Retinal pigment epithelial cell (primary cell): Measurements from ENCODE around the gene DLEU7.

Experiments used
- DNase-seq: peaks from one replicate; pipeline ENCODE4 v3.0.0-alpha.2; 2010; ENCODE audit warnings: low read depth
- H3K4me3 ChIP-seq: 2 replicates; pipeline ENCODE4 v1.5.1; 2011; ENCODE audit warnings: mild to moderate bottlenecking, low read length, control low read depth, moderate library complexity
- TF ChIP-seq, protein P1 (sequence below): conservative IDR thresholded peaks from 2 replicates; pipeline ENCODE4 v1.5.1; 2011; ENCODE audit warnings: low read depth, low read length, control low read depth, inconsistent platforms

The DLEU7 gene

DNA sequence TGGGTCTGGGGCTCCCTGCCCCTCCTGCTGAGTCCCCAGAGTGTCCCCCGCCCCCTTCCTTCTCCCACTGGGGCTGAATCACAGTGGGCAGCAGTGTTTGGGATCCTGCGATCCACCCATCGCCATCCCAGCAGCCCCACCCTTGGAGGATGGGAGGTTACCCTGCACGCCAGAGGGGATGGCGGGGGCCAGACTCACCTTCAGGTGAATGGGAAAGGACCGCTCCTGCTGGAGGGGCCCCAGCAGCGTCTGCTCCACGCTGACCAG lies 569 bp downstream of the DLEU7 start:
- TF ChIP-seq, protein P1, sequence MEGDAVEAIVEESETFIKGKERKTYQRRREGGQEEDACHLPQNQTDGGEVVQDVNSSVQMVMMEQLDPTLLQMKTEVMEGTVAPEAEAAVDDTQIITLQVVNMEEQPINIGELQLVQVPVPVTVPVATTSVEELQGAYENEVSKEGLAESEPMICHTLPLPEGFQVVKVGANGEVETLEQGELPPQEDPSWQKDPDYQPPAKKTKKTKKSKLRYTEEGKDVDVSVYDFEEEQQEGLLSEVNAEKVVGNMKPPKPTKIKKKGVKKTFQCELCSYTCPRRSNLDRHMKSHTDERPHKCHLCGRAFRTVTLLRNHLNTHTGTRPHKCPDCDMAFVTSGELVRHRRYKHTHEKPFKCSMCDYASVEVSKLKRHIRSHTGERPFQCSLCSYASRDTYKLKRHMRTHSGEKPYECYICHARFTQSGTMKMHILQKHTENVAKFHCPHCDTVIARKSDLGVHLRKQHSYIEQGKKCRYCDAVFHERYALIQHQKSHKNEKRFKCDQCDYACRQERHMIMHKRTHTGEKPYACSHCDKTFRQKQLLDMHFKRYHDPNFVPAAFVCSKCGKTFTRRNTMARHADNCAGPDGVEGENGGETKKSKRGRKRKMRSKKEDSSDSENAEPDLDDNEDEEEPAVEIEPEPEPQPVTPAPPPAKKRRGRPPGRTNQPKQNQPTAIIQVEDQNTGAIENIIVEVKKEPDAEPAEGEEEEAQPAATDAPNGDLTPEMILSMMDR = no peak
- DNase-seq = no peak
- peak overlapping the region; percentile 3 for H3K4me3 ChIP-seq

DNA sequence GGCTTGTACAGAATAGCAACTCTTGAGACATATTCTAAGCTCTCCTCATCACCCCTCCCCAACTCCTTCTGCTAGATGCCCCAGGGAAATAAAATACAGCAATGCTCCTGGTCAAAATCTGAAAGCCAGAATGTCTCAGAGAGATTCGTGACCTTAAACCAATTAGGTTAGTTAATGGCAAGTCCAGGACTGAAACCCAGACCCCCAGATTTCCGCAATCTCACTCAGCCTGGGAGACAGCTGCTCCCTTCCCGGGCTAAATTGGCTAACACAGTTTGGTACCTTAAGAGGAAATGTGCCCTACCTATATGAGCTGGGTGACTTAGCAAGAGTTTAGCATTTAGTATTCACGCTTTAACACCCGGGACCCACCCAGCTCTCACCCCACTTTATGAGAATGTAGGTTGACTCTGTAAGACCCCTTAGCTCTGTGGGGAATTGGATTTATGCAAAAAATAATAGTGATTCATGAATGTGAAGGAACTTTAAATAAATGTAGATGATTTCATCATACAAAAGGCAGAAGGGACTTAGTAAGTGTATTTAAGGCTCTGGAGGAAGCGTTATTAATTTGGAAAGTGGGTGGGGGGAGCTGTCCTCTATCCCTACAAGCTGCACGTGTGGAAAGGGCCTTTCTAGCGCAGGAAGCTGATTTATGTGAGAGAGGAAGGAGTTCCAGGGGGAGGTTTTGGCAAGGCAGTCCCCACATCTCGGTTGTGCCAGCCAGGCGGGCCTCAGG lies 1.1 kb downstream of the DLEU7 start:
- DNase-seq = no peak
- TF ChIP-seq, protein P1 = no peak
- no peak overlapping the region for H3K4me3 ChIP-seq

DNA sequence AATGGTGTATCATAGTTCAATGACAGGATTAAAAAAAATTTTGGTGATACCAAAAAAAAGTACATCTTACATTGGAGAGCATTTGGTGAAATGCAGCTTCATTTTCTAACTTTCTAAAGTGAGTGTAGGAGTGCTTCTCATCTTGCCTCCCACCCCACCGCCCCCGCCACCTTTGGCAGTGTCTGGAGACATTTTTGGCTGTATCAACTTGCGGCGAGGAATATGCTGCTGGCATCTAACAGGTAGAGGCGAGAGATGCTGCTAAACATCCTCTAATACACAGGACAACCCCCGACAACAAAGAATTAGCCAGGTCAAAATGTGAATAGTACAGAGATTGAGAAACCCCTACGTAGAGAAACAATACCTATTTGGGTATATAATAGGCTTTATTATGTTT lies 1.7 kb downstream of the DLEU7 start:
- TF ChIP-seq, protein P1 = no peak
- no peak for DNase-seq
- H3K4me3 ChIP-seq = no peak overlapping the region

DNA sequence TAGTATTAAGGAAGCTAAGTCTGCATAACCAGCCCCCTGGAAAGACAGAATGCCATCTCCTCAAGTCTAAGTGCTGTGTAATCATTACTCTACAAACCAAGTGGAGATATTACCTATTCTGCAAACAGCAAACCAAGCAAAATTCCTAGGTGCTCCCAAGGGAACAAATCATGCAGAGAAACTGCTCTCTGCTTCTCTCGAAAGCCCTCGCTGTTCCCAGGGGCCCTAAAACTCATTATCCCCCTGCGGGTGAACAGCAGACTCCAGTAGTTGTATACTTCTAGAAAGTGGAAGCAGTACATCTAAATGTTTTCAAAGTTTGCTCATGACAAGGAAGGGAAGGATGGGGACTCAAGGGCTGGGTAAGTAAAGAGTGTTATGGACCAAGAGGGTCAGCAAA lies 3.2 kb downstream of the DLEU7 start:
- DNase-seq = no peak
- TF ChIP-seq, protein P1 = no peak
- H3K4me3 ChIP-seq = no peak overlapping the region

DNA sequence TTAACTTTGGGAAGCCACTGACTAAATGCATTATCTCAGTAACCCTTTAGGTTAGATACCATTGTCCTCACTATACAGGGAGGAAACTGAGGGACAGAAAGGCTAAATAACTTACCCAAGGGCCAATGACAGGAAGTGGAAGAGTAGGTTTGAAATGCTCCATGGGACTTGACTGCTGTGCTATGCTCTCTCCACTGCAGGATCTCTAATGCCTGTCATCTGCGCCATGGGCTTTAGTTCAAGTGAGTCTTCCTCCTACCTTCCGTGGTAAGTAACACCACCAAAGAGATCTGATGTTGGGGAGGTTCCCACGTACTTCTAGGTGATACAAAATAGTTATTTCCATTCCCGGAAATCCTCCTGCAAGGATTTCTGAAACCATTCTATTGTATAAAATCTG lies 3.7 kb downstream of the DLEU7 start:
- no peak overlapping the region for H3K4me3 ChIP-seq
- TF ChIP-seq, protein P1 = no peak
- no peak for DNase-seq

DNA sequence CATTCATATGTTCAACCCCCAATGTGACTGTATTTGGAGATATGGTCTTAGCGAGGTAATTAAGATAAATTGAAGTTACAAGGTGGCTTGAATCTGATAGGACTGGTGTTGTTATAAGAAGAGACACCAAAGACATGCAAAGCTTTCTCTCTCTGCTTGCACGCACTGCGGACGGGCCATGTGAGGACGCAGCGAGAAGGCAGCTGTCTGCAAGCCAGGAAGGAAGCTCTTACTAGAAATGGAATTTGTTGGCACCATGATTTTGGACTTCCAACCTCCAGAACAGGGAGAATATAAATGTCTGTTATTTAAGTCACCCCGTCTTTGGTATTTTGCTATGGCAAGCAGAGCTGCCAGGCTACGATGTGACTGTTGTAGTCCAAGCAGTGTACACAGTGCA lies 4.8 kb downstream of the DLEU7 start:
- TF ChIP-seq, protein P1 = no peak
- no peak for DNase-seq
- no peak overlapping the region for H3K4me3 ChIP-seq

DNA sequence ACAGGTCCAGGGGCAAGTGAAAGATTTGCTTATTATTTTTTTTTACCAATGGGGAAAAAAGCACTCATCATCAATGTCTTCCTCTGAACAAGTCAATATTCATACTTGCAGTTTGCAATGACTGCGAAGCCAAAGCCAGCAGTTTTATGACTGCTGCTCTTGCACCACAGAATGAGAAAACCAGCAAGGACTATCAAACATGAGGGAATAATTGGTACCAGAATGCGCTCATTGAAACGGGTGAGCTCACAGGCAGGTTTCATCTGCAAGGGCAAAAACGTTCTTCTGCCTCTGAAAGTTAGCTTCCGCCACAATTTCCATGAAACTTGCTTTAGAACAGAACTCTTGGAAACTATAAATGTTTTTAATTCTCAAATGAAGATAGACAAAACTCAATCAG lies 5.5 kb downstream of the DLEU7 start:
- TF ChIP-seq, protein P1 = no peak
- H3K4me3 ChIP-seq = no peak overlapping the region
- DNase-seq = no peak
